Neural progenitor cell (in vitro differentiated cells): ENCODE results near the gene CD40.

Experiments used
- EZH2 ChIP-seq: fragments of 200-600 bp; sonication (generic); IDR thresholded peaks from 2 replicates; pipeline ENCODE4 v1.6.1; 2017; ENCODE audit warnings: antibody characterized with exemption, mild to moderate bottlenecking, moderate library complexity
- EZH2phosphoT487 ChIP-seq: fragments of 200-600 bp; sonication (generic); IDR thresholded peaks from 2 replicates; pipeline ENCODE4 v1.6.1; 2017; ENCODE audit warnings: antibody characterized with exemption
- TF ChIP-seq, protein P1 (sequence below): fragments of 200-600 bp; sonication (generic); IDR thresholded peaks from 2 replicates; pipeline ENCODE4 v1.5.1; 2017; ENCODE audit warnings: antibody characterized with exemption, mild to moderate bottlenecking

DNA sequence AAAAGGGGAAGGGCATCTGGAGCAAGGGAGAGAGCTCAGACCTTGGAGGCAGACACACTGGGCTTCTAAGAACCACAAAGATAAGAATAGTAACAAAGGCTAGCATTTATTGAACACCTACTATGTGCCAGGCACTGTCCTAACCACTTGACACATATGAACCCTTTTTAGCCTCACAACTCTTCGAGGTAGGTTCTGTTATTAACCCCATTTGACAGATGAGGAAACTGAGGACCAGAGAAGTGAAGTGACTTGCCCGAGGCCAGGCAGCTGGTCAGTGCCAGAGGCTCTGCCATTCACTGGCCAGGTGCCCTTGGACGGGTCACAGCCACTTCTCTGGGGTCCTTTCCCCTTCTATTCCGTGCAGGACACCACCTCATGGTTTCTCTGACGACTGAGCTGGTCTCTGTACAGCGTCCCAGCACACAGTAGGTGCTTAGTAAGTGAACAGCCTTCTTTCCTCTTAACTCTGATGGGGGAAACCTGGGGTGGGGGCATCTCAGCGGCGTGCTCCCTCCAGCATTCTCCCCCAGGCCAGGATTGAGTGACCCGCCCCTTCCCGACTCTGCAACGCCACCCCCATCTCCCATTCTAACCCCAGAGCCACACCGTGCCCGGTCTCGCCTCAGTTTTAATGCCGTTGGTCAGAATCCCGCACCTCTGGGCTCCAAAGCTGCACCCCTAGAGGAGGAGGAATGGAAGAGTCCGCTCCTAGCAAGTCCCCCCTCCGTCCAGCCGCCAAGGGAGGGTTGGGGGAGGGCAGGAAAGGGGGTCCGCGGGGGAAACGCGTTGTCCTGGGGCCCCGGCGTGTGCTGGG, 55.7 kb downstream of the CD40 start:
- TF ChIP-seq, protein P1, sequence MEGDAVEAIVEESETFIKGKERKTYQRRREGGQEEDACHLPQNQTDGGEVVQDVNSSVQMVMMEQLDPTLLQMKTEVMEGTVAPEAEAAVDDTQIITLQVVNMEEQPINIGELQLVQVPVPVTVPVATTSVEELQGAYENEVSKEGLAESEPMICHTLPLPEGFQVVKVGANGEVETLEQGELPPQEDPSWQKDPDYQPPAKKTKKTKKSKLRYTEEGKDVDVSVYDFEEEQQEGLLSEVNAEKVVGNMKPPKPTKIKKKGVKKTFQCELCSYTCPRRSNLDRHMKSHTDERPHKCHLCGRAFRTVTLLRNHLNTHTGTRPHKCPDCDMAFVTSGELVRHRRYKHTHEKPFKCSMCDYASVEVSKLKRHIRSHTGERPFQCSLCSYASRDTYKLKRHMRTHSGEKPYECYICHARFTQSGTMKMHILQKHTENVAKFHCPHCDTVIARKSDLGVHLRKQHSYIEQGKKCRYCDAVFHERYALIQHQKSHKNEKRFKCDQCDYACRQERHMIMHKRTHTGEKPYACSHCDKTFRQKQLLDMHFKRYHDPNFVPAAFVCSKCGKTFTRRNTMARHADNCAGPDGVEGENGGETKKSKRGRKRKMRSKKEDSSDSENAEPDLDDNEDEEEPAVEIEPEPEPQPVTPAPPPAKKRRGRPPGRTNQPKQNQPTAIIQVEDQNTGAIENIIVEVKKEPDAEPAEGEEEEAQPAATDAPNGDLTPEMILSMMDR = no peak
- TF ChIP-seq EZH2 = no peak
- no peak for TF ChIP-seq EZH2phosphoT487
